WERI-Rb-1 (cell line): ENCODE measurements around the gene AARS2.

Experiments
- DNase-seq: peaks from one replicate; pipeline ENCODE4 v3.0.0-alpha.2; 2020
- H3K27ac ChIP-seq: fragments of 250-450 bp; sonication (Bioruptor Pico); 2 replicates; pipeline ENCODE4 v1.5.1; 2020; ENCODE audit warnings: mild to moderate bottlenecking, moderate library complexity
- H3K27me3 ChIP-seq: fragments of 250-450 bp; sonication (Bioruptor Pico); 2 replicates; pipeline ENCODE4 v1.5.1; 2021; ENCODE audit warnings: mild to moderate bottlenecking, low read depth, moderate library complexity; ENCODE audit not compliant: insufficient read depth, severe bottlenecking
- H3K36me3 ChIP-seq: fragments of 250-450 bp; sonication (Bioruptor Pico); 2 replicates; pipeline ENCODE4 v1.5.1; 2020; ENCODE audit warnings: mild to moderate bottlenecking, moderate library complexity
- H3K4me3 ChIP-seq: 2 replicates; pipeline ENCODE4 v1.5.1; 2011; ENCODE audit warnings: low read depth, mild to moderate bottlenecking, control low read depth, low read length
- H3K9me3 ChIP-seq: fragments of 250-450 bp; sonication (Bioruptor Pico); 2 replicates; pipeline ENCODE4 v1.5.1; 2021; ENCODE audit warnings: mild to moderate bottlenecking, moderate library complexity; ENCODE audit not compliant: severe bottlenecking
- TF ChIP-seq, protein P1 (sequence below): IDR thresholded peaks from 2 replicates; pipeline ENCODE4 v1.5.1; 2011; ENCODE audit warnings: low read depth, mild to moderate bottlenecking, control low read depth, inconsistent platforms, low read length

The AARS2 gene

DNA sequence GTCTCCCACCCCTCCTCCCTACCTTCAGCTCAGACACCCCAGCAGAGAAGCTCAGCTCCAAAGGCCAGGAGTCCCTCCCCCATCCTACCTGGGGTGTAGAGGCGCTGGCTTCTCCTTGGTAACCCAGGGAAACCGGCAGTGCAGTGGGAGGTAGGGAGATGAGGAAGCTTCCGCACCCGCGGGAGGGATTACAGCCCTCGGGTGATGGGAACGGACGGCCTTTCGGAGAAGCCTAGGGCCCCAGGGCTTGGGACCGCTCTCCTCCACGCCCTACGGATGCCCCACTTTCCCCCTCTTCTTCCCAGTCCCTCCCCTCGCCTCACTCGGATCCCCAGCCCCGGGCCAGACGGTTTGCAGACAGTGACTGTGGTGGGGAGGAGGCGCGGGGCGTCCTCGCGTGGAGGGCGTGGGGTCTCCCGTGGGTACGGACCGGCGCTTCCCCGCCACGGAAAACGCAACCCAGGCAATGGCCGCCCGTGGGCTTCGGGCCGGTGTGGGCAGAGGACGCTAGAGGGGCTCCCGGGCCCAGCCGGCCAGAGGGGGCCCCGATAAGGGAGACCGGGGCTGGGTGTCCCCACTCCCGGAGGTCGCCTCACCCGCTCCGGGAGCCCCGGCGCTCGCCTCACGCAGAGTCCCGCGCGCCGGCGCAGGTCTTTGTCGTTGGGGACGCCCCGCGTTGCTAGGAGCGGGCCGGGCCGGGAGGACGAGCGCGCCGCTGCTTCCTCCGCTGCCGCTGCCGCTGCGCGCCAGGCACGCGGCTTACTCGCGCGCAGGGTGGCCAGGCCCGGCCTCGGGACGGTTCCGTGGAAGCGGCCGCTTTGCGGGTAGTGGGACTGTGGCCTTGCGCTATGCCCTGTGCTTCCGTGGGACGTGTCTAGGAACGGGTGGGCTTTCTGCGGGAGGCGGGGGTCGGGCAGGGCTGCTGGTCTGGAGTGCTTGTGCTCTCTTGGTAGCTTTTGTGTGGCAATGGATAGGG, 15.8 kb downstream of the AARS2 start:
- DNase-seq = peak; percentile 73
- H3K27me3 ChIP-seq = no peaks in the 10 kb centered on the region
- peak overlapping the region; percentile 60 for H3K4me3 ChIP-seq

DNA sequence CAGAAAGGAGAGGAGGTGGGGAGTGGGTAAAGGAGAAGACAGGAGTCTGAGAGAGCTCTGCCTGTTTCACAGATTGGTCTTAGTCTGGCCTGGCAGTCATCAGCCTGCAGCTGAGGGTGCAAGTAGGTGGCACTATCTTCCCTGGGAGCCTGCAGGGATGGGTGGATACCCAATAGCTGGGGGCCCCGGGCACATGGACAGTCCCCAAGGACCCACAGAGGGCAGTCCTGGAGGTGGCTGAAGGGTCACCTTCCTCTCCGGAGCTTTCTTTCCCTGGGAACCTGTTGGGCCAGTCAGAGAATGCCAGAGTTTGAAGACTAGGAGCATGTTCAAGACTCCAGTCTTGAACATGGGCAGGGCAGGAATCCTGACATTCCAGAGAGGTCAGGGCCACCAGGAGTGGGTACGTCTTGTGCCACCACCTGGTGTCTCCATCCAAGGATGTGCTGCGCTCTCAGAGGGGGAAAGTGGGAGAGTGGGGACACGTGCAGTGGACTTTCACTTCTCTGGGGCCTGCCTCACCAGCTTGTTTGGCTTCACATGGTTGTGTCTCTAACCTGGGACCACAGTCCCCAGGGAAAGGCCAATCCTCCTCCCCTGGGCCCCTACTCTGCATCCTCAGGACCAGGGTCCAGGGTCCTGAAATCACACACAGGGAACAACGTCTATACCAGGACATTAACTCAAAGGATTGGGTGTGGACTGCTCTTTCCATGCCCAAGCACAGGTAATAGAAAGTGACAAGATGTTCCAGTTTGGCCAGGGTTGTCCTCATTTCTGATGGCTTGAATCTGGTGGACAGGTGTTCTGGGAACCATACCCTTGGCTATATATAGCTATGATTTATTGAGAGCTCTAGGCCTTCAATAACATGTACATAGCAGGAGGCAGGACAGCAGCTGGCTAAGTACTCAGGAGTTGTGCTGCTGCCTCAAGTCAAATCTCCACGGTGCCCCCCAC, 18.0 kb downstream of the AARS2 start:
- H3K27me3 ChIP-seq = no peaks in the 10 kb centered on the region
- peaks cover 10% of the 10 kb centered on the region for H3K36me3 ChIP-seq
- H3K4me3 ChIP-seq = no peak overlapping the region
- TF ChIP-seq, protein P1, sequence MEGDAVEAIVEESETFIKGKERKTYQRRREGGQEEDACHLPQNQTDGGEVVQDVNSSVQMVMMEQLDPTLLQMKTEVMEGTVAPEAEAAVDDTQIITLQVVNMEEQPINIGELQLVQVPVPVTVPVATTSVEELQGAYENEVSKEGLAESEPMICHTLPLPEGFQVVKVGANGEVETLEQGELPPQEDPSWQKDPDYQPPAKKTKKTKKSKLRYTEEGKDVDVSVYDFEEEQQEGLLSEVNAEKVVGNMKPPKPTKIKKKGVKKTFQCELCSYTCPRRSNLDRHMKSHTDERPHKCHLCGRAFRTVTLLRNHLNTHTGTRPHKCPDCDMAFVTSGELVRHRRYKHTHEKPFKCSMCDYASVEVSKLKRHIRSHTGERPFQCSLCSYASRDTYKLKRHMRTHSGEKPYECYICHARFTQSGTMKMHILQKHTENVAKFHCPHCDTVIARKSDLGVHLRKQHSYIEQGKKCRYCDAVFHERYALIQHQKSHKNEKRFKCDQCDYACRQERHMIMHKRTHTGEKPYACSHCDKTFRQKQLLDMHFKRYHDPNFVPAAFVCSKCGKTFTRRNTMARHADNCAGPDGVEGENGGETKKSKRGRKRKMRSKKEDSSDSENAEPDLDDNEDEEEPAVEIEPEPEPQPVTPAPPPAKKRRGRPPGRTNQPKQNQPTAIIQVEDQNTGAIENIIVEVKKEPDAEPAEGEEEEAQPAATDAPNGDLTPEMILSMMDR = no peak
- H3K9me3 ChIP-seq = no peaks in the 10 kb centered on the region
- no peak overlapping the region for H3K27ac ChIP-seq
- no peak for DNase-seq

More for the DNA sequence above, 15.8 kb downstream of the AARS2 start:
- Histone ChIP-seq H3K27ac (peak overlapping the region; percentile 18), H3K9me3 (no peaks in the 10 kb centered on the region), H3K36me3 (peaks cover 31% of the 10 kb centered on the region)
- TF ChIP-seq, protein P1 = no peak

DNA sequence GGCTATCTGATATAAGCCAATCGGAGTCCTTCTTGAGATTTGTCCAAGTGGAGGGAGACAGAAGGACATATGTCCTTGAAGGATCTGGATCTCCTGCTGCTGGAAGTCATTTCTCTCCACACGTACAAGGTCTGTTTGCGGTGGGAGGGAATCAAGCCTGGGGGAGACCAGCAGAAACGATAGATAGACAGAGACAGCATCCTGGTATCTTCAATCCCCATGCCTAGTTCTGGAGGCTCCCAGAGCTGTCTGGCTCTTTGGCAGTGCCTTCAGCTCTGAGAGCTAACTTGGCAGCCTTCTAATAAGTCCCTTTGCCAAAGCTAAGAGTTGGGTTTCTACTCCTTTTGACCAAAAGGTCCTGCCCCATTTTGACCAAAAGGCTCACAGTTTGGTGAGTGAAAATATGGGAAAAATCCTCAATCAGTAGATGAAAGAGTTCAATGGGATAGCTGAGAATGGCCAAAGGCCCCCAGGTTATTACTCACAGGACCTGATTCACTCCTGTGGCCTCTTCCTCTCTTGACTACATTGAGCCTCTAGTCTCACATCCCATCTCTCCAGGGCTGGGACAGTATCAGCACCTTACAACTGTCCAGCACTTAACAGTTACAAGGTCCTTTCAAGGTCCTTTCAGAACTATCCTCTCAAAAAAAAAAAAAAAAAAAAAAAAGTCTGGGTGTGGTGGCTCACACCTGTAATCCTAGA, 20.3 kb downstream of the AARS2 start:
- H3K36me3 ChIP-seq = no peaks in the 10 kb centered on the region
- H3K9me3 ChIP-seq = no peaks in the 10 kb centered on the region
- H3K27me3 ChIP-seq = no peaks in the 10 kb centered on the region
- TF ChIP-seq, protein P1 = no peak
- DNase-seq = peak; percentile 5
- no peak overlapping the region for H3K27ac ChIP-seq
- H3K4me3 ChIP-seq = no peak overlapping the region

DNA sequence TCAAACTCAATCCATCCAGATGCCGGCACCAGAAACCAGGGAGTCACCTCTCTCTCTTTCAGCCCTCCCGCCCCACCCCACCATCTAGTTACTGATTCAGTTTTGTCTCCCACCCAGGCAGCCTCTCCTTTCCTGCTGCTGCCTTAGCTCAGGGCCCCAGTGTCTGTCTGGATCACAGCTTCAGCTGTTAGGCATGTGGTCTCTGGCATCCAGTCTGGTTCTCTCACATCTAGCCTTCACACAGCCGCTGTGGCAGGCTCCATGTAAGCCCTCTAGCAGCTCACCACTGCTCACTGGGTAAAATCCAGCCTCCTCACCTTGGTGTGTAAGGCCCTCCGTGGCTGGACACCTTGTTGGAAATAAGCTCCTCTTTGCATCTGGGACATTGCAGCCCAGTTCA, 21.3 kb downstream of the AARS2 start:
- Histone ChIP-seq H3K27ac (no peak overlapping the region), H3K27me3 (no peaks in the 10 kb centered on the region), H3K36me3 (no peaks in the 10 kb centered on the region), H3K4me3 (no peak overlapping the region), H3K9me3 (no peaks in the 10 kb centered on the region)
- peak; percentile 19 for DNase-seq
- TF ChIP-seq, protein P1 = no peak

DNA sequence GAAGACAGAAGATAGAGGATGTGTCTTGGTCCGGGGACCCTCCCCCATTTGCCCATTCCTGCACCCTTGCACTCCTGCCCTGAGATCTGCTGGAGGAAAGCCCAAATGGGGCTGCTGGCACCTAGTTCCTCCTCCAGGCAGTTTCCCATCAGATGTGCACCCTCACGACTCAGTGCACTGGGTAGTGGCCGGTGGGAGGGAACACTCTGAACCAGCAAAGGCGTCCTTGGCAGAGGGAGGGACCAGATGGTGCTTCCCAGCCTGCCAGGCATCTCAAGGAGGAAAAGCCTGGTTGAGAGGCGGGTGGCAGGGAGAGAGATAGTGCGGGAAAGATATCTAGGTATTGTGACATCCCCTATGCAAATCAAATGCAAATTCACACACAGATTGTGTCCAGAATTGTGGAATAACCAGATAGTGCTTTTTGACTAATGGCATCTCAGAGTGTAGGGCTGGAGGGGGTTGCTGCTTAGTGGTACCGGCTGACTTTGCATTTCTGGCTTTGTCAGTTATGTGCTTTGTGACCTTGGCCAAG, 23.4 kb downstream of the AARS2 start:
- Histone ChIP-seq H3K9me3 (no peaks in the 10 kb centered on the region), H3K36me3 (no peaks in the 10 kb centered on the region), H3K4me3 (no peak overlapping the region), H3K27me3 (no peaks in the 10 kb centered on the region), H3K27ac (no peak overlapping the region)
- no peak for DNase-seq
- TF ChIP-seq, protein P1 = no peak
